H9 (cell line): ENCODE data around the gene CD209. TPM values are rescaled to one million over a fixed set of nuclear protein-coding genes. Genes with fewer than 3 reads are reported as not detected.

Experiments used
- DNase-seq: peaks from one replicate; pipeline ENCODE4 v3.0.0-alpha.2; 2017
- H2AFZ ChIP-seq: one replicate; pipeline ENCODE4 v1.6.1; 2013; ENCODE audit warnings: mild to moderate bottlenecking, low read length, control low read depth, moderate library complexity
- H2AK5ac ChIP-seq: 2 replicates; pipeline ENCODE4 v1.6.1; 2013; ENCODE audit warnings: low read length, control low read depth, mixed read lengths; ENCODE audit not compliant: insufficient read length
- H2BK120ac ChIP-seq: one replicate; pipeline ENCODE4 v1.6.1; 2013; ENCODE audit warnings: low read depth, mild to moderate bottlenecking, low read length, control low read depth, inconsistent platforms; ENCODE audit not compliant: poor library complexity, severe bottlenecking
- H2BK12ac ChIP-seq: 2 replicates; pipeline ENCODE4 v1.6.1; 2013; ENCODE audit warnings: low read length, control low read depth, mixed read lengths, low read depth; ENCODE audit not compliant: insufficient read length
- H2BK15ac ChIP-seq: 2 replicates; pipeline ENCODE4 v1.6.1; 2013; ENCODE audit warnings: low read depth, low read length, control low read depth
- H2BK20ac ChIP-seq: one replicate; pipeline ENCODE4 v1.6.1; 2013; ENCODE audit warnings: low read depth, mild to moderate bottlenecking, low read length, control low read depth, inconsistent platforms; ENCODE audit not compliant: poor library complexity, severe bottlenecking
- H2BK5ac ChIP-seq: 2 replicates; pipeline ENCODE4 v1.6.1; 2013; ENCODE audit warnings: low read length, control low read depth, mixed read lengths; ENCODE audit not compliant: insufficient read length
- H3K14ac ChIP-seq: 2 replicates; pipeline ENCODE4 v1.6.1; 2013; ENCODE audit warnings: low read length, control low read depth; ENCODE audit not compliant: insufficient read depth
- H3K18ac ChIP-seq: 2 replicates; pipeline ENCODE4 v1.6.1; 2013; ENCODE audit warnings: low read depth, mild to moderate bottlenecking, mixed read lengths, low read length, control low read depth; ENCODE audit not compliant: insufficient read length
- H3K23ac ChIP-seq: 2 replicates; pipeline ENCODE4 v1.6.1; 2013; ENCODE audit warnings: low read length, control low read depth, mixed read lengths, low read depth; ENCODE audit not compliant: insufficient read length
- H3K23me2 ChIP-seq: 2 replicates; pipeline ENCODE4 v1.6.1; 2013; ENCODE audit warnings: low read depth, mild to moderate bottlenecking, mixed read lengths, low read length, control low read depth; ENCODE audit not compliant: insufficient read length, poor library complexity, severe bottlenecking
- H3K27ac ChIP-seq: 2 replicates; pipeline ENCODE4 v1.5.1; 2013; ENCODE audit warnings: low read length, control low read depth, mixed read lengths, low read depth; ENCODE audit not compliant: insufficient read length
- H3K27me3 ChIP-seq: 2 replicates; pipeline ENCODE4 v1.6.1; 2013; ENCODE audit warnings: low read length, control low read depth, inconsistent platforms; ENCODE audit not compliant: insufficient read depth
- H3K4ac ChIP-seq: 2 replicates; pipeline ENCODE4 v1.6.1; 2013; ENCODE audit warnings: low read depth, mild to moderate bottlenecking, control low read depth, inconsistent platforms, low read length, moderate library complexity
- H3K4me1 ChIP-seq: 2 replicates; pipeline ENCODE4 v1.6.1; 2013; ENCODE audit warnings: low read length, control low read depth, inconsistent platforms; ENCODE audit not compliant: insufficient read depth
- H3K4me2 ChIP-seq: 2 replicates; pipeline ENCODE4 v1.6.1; 2013; ENCODE audit warnings: low read length, control low read depth, mixed read lengths; ENCODE audit not compliant: insufficient read length, insufficient read depth
- H3K56ac ChIP-seq: 2 replicates; pipeline ENCODE4 v1.6.1; 2013; ENCODE audit warnings: low read depth, mild to moderate bottlenecking, mixed read lengths, low read length, control low read depth; ENCODE audit not compliant: insufficient read length
- H3K79me1 ChIP-seq: 2 replicates; pipeline ENCODE4 v1.6.1; 2013; ENCODE audit warnings: low read depth, mild to moderate bottlenecking, moderate library complexity, low read length, control low read depth, inconsistent platforms; ENCODE audit not compliant: insufficient read depth, poor library complexity, severe bottlenecking
- H3K79me2 ChIP-seq: 2 replicates; pipeline ENCODE4 v1.6.1; 2013; ENCODE audit warnings: low read length, control low read depth, inconsistent platforms; ENCODE audit not compliant: insufficient read depth
- H3K9ac ChIP-seq: 2 replicates; pipeline ENCODE4 v1.6.1; 2013; ENCODE audit warnings: low read length, control low read depth, mixed read lengths; ENCODE audit not compliant: insufficient read length; ENCODE audit errors: extremely low read depth
- H3K9me3 ChIP-seq: one replicate; pipeline ENCODE4 v1.6.1; 2013; ENCODE audit warnings: low read depth, low read length, inconsistent platforms; ENCODE audit not compliant: control insufficient read depth
- H3T11ph ChIP-seq: one replicate; pipeline ENCODE4 v1.6.1; 2013; ENCODE audit warnings: mild to moderate bottlenecking, low read length, control low read depth, inconsistent platforms
- H4K20me1 ChIP-seq: one replicate; pipeline ENCODE4 v1.6.1; 2013; ENCODE audit not compliant: control insufficient read depth, insufficient read length, insufficient read depth
- H4K5ac ChIP-seq: 2 replicates; pipeline ENCODE4 v1.6.1; 2013; ENCODE audit warnings: low read depth, mild to moderate bottlenecking, mixed read lengths, low read length, control low read depth; ENCODE audit not compliant: insufficient read length
- H4K8ac ChIP-seq: replicated peaks from 2 replicates; pipeline ENCODE4 v1.6.1; 2013; ENCODE audit warnings: low read length, control low read depth, mixed read lengths, low read depth; ENCODE audit not compliant: insufficient read length
- H4K91ac ChIP-seq: 2 replicates; pipeline ENCODE4 v1.6.1; 2013; ENCODE audit warnings: low read depth, mild to moderate bottlenecking, moderate library complexity, mixed read lengths, low read length, control low read depth; ENCODE audit not compliant: insufficient read length
- H3K27ac Mint-ChIP-seq, 3 experiments: 2 replicates in 2 of 3; 3 replicates in 1 of 3; pipeline ENCODE4 v1.8.0; 2020 to 2021; ENCODE audit warnings: mixed read lengths in 3 of 3, mild to moderate bottlenecking in 1 of 3, moderate library complexity in 1 of 3
- H3K27me3 Mint-ChIP-seq: 2 replicates; pipeline ENCODE4 v1.8.0; 2021; ENCODE audit warnings: low read depth, mild to moderate bottlenecking, moderate library complexity, mixed read lengths
- H3K36me3 Mint-ChIP-seq, 3 experiments: 2 replicates in 2 of 3; 3 replicates in 1 of 3; pipeline ENCODE4 v1.8.0; 2020 to 2021; ENCODE audit warnings: low read depth in 3 of 3, mixed read lengths in 3 of 3; ENCODE audit not compliant: insufficient read depth in 1 of 3
- H3K4me1 Mint-ChIP-seq, 2 experiments: 2 replicates each; pipeline ENCODE4 v1.8.0; 2020; ENCODE audit warnings: mixed read lengths in 2 of 2
- H3K4me3 Mint-ChIP-seq, 2 experiments: 2 replicates in 1 of 2; 3 replicates in 1 of 2; pipeline ENCODE4 v1.8.0; 2020 to 2021; ENCODE audit warnings: mild to moderate bottlenecking in 2 of 2, mixed read lengths in 2 of 2, moderate library complexity in 1 of 2
- H3K9me3 Mint-ChIP-seq, 2 experiments: 2 replicates in 1 of 2; 3 replicates in 1 of 2; pipeline ENCODE4 v1.8.0; 2020; ENCODE audit warnings: mild to moderate bottlenecking in 2 of 2, mixed read lengths in 2 of 2, moderate library complexity in 1 of 2
- CTCF ChIP-seq: fragments of 200-600 bp; sonication (generic); conservative IDR thresholded peaks from 3 replicates; pipeline ENCODE4 v1.8.0; 2021; ENCODE audit warnings: antibody characterized with exemption, mild to moderate bottlenecking
- WGBS: extraction: QIAGEN DNeasy Blood & Tissue Kit; methylation state at CpG from one replicate; pipeline ENCODE4 v1.1.7; 2013; ENCODE audit warnings: missing lambda C conversion rate, low lambda C conversion rate, mixed read lengths; ENCODE audit not compliant: insufficient read length; ENCODE audit errors: extremely low coverage; 5-methylcytosine and 5-hydroxymethylcytosine counted together
- total RNA-seq: library from RNA; stranded (reverse); gene quantifications from 2 replicates; pipeline ENCODE4 v1.2.1, GENCODE V29; 2021

CD209 gene
- total RNA-seq, 1 experiment from 2014 or later = not detected

GRCh38 chr19:7697721-7698287 is 49.5 kb downstream of the CD209 start:
- no peak overlapping the region for H3K9ac ChIP-seq
- H4K5ac ChIP-seq = no peak overlapping the region
- H3K36me3 Mint-ChIP-seq = no peaks in the 10 kb centered on the region; a peak in 1 of 7 replicates
- no peak overlapping the region for H2BK15ac ChIP-seq
- H3K23ac ChIP-seq = no peak overlapping the region
- H4K8ac ChIP-seq = no peak overlapping the region
- no peak for TF ChIP-seq CTCF
- no peak overlapping the region for H3K18ac ChIP-seq
- H2AK5ac ChIP-seq = no peak overlapping the region
- H3K4me2 ChIP-seq = no peak overlapping the region
- H3T11ph ChIP-seq = no peak overlapping the region
- WGBS = no CpG with 5 or more reads among the region's 10 CpGs
- no peak overlapping the region for H3K56ac ChIP-seq
- DNase-seq = no peak
- H3K79me2 ChIP-seq = no peaks in the 10 kb centered on the region
- no peak overlapping the region for H3K4ac ChIP-seq
- H3K27ac ChIP-seq = no peak overlapping the region
- no peaks in the 10 kb centered on the region for H3K27me3 ChIP-seq
- no peak overlapping the region for H2BK5ac ChIP-seq
- H2AFZ ChIP-seq = no peak overlapping the region
- H3K9me3 Mint-ChIP-seq = no peaks in the 10 kb centered on the region
- no peaks in the 10 kb centered on the region for H3K9me3 ChIP-seq
- H2BK12ac ChIP-seq = no peak overlapping the region
- H3K79me1 ChIP-seq = no peaks in the 10 kb centered on the region
- no peaks in the 10 kb centered on the region for H3K23me2 ChIP-seq
- H3K4me1 Mint-ChIP-seq = peaks cover 8 to 25% of the 10 kb centered on the region in 2 experiments
- no peak overlapping the region for H4K91ac ChIP-seq
- H3K27me3 Mint-ChIP-seq = peaks cover 59% of the 10 kb centered on the region
- H3K4me1 ChIP-seq = no peaks in the 10 kb centered on the region; the same call in 1 of the 2 replicates
- H2BK20ac ChIP-seq = no peak overlapping the region
- no peaks in the 10 kb centered on the region for H4K20me1 ChIP-seq
- H3K27ac Mint-ChIP-seq = no peak overlapping the region
- H2BK120ac ChIP-seq = no peak overlapping the region
- H3K4me3 Mint-ChIP-seq = no peak overlapping the region
- no peak overlapping the region for H3K14ac ChIP-seq
